T-helper 22 cell (primary cell): ENCODE results near the gene PBX4.
"Not testable (repeated sequence)": the region's sequence is repeated elsewhere in the genome, so short reads cannot be mapped to it uniquely, and the experiment has no call there.

Experiments used
- DNase-seq: peaks from one replicate; pipeline ENCODE4 v3.0.0-alpha.2; 2020; ENCODE audit warnings: low read depth

PBX4 gene, protein sequence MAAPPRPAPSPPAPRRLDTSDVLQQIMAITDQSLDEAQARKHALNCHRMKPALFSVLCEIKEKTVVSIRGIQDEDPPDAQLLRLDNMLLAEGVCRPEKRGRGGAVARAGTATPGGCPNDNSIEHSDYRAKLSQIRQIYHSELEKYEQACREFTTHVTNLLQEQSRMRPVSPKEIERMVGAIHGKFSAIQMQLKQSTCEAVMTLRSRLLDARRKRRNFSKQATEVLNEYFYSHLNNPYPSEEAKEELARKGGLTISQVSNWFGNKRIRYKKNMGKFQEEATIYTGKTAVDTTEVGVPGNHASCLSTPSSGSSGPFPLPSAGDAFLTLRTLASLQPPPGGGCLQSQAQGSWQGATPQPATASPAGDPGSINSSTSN

DNA sequence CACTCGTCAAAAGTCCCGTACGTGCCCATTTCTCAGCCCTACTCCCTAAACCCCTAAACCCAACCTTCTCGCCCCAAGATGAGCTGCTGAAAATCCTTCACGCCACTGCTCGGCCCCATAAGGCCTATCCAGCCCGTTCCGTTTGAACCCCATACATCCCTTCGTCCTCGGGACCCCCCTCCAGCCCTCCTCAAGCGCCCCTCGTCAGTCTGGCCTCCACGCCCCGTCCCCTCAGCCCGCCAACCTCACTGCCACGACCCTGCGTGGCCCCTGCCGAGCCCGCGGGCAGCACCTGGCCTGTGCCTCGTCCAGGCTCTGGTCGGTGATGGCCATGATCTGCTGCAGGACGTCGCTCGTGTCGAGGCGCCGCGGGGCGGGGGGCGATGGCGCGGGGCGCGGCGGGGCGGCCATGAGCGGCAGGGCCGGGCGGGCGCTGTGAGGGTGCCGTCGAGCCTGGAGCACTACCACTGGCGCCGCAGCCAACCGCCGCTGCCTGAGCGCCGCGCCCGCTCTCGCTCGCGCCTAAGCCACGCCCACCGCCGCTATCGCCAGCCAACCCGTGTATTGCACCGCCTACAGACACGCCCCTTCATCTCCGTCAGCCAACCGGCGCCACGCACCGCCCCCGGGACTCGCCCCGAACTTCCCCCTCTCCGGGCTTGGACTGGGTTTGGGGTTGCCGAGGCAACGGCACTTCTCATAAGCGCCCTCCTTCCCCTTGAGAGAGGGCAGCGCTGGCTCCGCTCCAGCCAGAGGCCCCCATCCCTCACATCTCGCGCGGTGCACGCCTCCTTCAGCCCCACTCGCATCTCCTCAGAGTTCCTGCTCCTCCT, at the start of gene PBX4:
Gene PBX4, minus strand, starts transcription at position 469 of the 833 bp plus-strand sequence. Its CDS starts 58 bp downstream, at position 411.
- peak; percentile 98 for DNase-seq

DNA sequence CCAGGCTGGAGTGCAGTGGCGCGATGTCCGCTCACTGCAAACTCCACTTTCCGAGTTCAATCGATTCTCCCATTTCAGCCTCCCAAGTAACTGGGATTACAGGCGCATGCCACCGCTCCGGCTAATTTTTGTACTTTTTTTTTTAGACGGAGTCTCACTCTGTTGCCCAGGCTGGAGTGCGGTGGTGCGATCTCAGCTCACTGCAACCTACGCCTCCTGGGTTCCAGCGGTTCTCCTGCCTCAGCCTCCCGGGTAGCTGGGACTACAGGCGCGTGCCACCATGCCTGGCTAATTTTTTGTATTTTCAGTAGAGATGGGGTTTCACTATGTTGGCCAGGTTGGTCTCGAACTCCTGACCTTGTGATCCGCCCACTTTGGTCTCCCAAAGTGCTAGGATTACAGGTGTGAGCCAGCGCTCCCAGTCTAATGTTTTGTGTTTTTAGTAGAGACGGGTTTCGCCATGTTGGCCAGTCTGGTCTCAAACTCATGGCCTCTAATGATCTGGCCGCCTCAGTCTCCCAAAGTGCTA, 47.0 kb upstream of the PBX4 start:
- DNase-seq, result not testable (repeated sequence)

DNA sequence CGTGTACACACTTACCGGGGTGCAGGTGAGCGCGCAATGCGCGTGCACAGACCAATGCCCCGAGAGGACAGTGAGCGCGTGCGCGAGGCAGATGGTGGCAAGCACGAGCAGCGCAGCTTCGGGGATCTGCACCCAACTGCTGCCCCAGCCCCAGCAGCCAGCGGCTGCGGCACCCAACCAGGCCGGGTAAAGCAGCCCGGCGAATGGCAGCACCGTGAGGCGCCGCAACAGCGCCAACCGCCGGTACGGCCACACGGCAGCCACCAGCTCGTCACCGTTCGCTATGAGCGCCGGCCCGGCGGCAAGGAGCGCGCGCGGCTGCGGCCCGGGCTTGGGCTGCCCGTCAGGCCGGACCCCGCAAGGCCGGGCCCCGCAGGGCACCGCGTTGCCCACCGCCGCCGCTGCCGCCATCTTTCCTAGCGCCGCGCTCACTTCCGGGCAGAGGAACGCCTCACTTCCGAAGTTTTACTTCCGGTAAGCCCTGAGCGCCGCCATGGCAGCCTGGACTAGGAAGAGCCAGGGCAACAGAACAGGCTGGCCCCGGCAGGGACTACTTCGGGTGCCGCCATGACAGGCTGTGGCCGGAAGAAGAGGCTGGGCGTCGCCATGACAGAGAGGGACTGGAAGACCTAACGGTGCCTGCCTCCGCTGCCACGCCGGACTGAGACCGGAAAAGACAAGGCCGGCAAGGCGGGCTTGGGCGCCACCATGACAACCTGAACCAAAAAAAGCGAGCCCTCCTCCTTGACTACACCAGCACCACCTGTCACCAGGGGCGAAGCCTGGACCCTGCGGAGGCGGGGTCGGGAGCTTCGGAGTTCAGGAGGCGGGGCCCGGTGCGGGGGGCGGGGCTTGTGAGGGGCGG, 45.0 kb upstream of the PBX4 start, which contains the start of gene ATP13A1:
Gene ATP13A1, minus strand, starts transcription at position 421 of the 865 bp plus-strand sequence. Its CDS starts 10 bp downstream, at position 411.
- DNase-seq, result peak; percentile 95

DNA sequence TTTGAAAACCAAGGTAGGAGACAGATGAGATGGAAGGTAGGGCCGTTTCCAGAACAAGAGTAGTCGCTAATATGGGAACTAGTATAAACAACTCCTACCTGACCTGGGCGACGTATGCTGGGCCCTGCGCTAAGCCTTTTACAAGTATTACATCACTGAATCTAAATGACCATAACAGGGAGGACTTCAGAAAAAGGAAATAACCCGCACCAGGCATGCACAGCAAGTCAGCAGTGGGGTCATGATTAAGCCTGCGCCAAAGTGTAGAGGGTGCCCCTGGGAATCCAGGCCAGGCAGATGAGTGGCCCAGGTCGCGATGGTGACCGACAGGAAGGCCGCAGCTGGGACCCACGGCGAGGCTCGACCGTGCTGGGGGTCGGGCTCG, 44.4 kb upstream of the PBX4 start:
- no peak for DNase-seq

DNA sequence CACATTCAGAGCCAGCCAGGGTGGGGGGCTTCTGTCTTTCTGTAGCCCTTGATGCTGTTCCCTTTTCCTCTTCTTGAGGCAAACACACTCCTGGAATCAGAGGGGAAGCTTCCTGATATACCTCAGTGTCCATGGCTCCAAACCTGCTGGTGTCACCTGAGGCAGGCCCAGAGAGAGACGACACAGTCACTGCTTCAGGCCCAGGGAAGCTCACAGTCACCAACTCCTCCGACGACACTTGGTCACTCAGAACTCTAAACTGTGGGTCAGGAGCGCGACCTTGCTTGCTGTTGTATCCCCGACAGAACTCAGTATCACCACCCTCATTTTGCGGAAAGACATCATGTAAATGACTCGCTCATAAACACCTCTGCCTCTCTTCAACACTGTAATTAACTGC, 43.9 kb upstream of the PBX4 start:
- DNase-seq, result no peak

DNA sequence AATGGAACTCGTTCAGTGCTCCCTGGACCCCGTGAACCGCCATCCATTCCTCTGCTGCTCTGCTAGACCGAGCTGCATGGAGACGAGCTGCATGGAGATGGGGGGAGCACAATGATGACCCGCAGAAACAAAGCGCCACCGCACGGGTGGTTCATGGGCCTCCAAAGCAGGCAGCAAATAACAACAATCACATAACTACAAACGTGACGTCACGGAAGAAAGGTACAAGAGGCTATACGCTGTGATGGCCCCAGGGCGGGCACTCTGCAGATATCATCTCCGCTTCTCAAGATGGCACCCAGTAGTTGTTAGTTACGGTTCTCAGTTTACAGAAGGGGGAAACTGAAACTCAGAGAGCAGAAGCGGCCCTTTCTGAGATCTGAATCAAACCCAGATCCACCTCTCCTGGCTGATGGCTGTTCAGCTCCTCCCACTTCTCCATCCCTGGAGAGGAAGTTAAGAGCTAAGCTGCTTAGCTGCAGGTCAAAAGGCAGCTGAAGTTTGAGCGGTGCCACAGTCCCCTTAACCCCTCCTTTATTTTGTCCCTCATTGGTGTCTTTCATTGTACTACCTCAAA, 43.3 kb upstream of the PBX4 start:
- peak; percentile 37 for DNase-seq

DNA sequence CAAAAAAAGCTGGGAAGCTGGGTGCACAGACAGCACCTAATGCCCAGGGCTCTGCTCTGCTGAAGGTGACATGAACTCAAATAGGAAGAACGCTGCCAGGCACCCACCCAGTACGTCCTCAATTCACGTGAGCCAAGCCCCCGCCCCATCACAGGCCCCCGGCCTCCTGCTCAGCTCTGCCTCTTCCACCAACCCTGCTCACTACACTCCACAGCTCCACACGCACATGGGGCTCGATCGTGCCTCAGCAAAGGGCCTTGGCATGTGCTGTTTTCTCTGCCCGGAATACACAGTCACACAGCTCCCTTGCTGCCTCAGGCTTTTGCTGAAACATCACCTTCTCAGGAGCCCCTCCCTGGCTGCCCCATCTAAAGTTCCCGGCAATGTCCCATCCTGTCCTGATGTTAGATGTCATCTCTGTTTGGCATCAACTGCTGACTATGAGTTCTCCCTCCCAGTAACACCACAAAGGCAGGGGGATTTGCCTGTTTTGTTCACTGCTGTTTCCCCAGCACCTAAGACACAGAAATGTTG, 42.7 kb upstream of the PBX4 start:
- no peak for DNase-seq

DNA sequence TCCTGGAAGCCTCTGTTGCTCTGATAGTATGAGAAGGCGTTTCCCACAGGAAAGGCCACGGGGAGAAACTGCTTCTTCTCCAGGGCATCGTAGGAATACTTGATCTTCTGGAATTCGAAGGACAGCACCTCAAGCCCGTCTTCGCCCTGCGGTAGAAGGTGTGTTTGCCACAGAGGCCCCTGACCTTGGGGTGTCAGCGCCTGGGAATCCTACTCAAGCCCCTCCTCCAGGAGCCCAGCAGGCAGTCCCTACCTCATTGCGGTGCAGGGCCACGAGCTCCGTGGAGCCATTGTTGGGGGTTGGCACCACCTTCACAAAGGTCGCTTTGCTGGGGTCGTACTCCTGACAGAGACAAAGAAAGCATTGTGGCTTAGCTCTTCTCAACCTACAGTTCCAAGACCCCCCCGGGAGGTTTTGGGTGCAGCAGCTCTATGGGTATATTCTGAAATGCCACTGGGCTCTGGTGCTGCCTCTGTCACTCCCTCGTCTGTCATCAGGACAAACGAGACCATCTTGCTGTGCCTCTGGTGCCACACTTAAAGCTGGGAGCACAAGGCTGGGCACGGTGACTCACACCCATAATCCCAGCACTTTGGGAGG, 41.3 kb upstream of the PBX4 start:
- DNase-seq, result no peak

DNA sequence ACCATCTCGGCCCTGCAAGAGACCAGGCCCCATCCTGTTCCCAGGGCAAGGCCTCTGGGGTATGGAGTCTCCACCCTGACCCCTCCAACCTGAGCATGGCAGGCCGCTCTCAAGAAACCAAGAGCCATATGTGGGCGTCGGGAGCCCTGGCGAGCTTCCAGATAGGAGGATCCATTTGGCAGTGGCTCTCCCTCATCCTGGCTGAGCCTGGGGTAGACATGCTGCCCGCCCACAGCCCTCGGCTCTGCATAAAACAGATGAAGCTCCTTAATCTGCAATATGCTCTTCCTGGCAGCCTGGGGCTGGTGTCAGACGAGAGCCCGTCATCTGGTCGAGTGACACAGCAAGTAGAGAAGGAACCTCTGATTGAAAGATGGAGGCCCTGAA, 38.9 kb upstream of the PBX4 start:
- no peak for DNase-seq

DNA sequence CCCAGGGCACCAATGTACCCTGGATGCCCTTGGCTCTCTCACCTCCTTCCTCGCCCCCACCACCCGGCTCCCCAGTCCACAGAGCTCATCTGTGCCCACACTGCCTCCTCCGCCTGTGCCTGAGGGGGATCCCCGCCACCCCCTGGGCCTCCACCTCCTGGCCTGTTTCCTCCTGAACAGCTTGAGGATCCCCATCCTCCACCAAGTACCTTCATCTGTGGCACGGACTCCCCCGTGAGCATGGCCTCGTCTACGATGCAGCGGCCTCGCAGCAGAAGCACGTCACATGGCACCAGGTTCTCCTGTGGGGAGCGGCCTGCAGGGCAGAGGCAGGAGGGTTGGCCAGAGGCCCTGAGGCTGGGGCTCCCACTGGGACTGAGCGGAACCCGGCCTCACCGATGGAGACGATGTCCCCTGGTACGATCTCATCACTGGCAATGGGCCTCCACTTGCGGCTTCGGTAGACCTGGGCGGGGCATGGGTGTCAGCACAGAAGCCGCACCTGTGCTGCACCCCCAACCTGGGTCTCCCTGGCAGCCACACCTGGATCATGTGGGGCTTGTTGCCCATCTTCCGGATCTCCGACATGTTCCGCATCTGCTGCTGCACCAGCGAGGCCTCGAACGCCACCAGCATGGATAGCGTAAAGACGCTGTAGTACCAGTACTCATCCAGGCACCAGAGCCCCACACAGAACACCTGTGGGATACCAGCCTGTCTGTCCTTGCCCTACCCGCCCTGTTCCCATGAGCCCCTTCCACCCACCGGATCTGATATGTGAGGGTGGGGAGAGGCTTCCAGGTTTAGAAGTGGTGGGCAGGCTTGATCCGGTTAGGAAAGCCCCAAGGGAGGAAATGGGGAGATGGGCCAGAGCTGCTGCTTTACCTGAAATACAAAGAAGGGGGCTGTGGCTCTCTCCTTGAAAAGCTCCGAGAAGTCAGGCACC, 38.2 kb upstream of the PBX4 start:
- no peak for DNase-seq

DNA sequence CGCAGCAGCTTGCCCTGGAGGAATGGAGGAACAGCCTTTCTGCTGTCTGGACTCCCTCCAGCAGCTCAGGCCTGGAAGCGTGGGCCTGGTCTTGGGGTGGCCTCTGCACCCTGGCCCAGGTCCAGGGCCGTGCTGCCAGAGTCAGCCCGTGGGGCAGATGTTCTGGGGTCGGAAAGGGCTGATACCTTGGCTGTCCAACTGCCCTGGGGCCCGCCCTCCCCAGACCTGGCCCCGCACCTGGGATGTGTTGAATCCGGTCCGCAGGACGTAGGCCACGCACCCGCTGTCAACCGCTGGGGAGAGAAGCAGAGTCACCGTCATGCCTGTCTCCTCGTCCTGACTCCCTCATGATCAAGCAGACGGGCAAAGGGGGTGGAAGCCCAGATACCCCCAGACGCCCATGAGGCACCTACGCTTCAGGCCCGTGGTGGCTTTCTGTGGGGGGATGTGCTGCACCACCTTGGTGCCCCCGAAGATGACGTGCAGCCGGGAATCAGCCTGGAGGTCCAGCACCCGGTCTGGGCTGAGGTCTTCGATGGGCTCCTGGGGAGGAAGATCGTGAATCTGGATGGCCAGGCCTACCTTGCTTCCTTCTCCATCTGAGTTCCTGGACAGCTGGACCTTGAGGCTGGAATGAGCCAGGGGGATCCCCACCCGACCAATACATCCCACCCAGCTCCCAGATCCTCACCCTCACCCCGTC, 37.3 kb upstream of the PBX4 start:
- DNase-seq, result no peak

DNA sequence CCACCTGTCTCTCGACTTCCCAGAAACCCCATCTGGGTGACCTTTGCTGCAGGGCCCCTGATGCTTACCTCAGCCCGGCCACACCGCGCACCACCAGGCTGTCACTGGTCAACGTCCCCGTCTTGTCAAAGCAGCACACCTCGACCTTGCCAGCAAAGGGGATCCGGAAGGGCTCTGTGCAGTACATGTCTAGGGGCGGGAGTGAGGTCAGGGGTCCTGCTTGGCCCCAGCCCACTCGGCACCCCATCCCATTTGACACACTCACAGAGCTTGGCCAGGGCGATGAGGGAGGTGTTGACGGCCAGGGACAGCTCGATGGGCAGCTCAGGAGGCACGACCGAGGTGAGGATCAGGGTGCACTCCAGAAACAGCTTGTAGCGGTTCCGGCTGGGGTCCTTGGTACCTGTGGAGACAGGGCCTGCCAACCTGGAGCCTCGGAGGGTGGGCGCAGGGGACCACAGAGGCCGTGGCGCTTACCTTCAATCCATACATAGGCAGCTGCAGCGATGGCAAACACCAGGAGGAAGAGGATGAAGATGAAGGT, 36.6 kb upstream of the PBX4 start:
- no peak for DNase-seq

DNA sequence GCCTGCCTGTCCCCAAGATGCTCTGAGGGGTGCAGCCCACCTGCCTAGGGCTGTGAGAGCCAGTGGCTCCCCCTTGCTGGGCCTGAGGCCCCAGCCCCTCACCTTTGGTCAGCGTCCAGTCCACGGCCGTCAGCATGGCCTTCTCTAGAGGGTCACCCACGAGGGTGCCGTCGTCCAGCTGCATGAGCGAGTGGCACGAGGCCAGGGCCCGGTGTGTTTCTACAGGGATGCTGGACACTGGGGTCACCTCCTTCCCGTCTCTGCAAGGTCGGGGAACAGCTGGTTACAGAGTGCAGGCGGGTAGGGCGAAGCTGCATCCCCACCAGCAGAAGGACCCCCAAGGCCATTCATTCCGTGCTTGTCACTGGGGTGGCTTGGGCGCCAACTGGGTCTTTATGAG, 36.0 kb upstream of the PBX4 start:
- no peak for DNase-seq

DNA sequence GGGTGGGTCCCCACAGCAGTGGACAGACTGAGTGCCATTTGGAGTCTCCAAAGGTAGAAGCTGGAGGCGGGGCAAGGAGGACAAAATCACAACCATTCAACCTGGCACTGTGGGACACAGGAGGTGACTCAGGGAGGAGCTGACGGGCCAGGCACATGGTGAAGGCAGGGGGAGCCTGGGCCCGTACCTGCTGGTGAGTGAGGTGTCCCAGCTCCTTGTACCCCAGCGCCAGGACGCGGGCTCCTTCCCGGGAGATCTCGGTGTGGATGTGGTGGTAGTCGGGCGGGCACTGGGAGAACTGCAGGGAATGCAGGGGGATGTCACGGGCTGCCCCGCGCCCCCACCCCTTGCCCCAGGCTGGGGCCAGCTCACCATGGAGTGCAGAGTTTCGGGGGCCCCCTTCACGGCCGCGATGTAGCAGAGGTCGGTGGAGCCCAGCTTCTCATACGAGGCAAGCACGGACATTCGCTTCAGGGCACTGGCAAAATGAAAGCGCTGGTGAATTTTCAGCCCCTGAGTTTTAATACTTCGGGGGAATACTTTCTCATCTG, 35.2 kb upstream of the PBX4 start:
- no peak for DNase-seq

DNA sequence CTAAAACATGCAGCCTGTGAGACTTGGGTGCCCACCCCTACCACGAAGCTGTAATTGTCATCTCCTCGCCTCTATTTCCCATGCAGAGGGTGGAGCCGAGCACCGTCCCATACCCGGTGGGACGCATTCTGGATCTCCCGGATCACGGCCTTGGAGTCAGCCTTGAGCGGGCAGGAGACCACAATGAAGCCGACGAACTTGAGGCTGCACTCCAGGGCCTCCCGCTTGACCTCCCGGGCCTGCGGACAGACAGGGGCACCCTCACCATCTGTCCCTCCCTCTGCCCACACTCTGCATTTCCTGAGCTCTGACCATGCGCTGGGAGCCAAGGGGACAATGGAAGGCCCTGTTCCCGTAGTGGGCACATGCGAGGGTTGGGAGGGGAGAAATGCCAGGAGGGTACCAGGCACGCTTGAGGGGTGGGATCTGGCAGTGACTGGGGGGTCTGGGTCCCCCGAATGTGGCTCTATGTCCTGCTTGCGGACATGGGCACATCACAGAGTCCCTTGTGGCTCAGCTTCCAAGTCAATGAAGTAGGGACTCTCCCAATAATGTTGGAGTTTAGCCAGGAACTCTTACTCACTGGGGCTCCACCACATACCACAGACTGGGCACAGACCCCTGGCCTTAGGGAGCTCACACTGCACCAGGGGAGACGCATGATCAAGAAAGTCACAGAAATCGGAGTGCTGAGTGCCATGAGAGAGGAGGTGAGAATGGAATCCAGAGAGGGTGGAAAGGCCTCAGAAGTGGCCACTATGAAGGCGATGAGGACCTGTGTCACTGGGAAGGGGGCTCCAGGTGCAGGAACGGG, 34.2 kb upstream of the PBX4 start:
- DNase-seq, result no peak

DNA sequence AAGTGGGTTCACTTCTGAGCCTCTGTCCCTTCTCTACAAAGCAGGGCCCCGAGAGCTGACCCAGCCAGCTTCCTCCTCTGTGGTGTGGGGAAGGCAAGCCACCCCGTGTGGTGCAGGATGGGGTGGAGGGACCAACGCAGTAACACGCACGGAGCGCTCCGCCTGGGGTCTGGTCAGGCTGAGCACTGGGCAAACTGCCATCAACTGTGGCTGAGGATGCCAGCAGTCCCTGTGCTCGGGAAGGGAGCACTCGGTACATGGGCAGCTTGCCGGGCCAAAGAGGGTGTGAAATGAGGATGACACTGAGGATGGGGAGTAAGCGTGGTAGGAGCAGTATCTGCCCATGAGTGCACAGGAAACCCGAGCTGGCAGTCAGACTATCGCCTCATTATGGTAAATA, 32.6 kb upstream of the PBX4 start:
- no peak for DNase-seq

DNA sequence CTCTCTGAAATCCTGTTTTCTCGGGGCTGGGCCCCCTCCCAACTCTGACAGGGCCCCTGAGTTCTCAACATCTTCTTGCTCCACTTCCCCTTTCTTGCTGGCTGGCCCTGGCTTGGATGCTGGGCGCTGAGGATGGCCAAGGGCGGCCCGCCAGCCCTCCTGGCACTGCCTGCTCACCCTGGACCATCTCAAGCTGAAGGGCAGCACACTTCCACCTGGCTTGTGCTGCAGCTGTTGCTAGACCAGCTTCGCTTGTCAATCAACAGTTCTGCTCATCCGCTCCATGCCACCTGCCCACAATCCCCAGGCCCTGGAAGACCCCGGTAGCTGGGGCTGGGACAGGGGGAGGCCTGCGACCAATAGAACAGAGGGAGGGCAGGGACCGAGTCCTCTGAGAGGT, 31.8 kb upstream of the PBX4 start:
- DNase-seq, result no peak

DNA sequence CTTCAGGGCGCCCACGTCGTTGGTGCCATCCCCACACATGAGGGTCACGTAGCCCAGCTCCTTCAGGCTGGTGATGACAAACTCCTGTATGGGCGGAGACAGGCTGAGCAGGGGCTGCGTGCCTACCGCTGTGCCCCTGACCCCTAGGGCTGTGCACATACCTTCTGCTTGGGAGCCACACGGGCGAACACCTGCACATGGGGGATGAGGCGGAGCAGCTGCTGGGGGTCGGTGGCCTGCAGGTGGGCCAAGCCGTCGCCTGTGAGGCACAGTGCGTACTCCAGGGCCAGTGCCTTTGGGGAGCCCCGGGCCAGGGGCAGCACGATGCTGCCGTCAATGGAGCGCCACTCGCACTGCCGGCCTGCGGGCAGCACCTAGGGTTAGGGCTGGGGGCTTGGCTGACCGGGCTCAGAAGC, 31.1 kb upstream of the PBX4 start:
- DNase-seq, result no peak
